HEK293 (cell line): ENCODE data around the gene GALNT8.
A peak's percentile ranks its signal among the peaks of the same experiment; 100 is the strongest.
"Not testable (repeated sequence)": the region's sequence is repeated elsewhere in the genome, so short reads cannot be mapped to it uniquely, and the experiment has no call there.

ENCODE experiments used
- CTCF ChIA-PET: fragments of 350-600 bp; formaldehyde crosslinking; extraction: SDS; loops from one replicate; lab custom pipeline; 2021; ENCODE audit warnings: antibody characterized with exemption; lab: Yijun Ruan, JAX
- POLR2A ChIA-PET: fragments of 300-600 bp; formaldehyde crosslinking; extraction: SDS; loops from one replicate; lab custom pipeline; 2020; ENCODE audit warnings: antibody characterized with exemption, inconsistent platforms; lab: Yijun Ruan, JAX
- H3K27ac ChIP-seq: fragments of 200-500 bp; sonication (Bioruptor generic); 2 replicates; pipeline ENCODE4 v1.5.1; 2014; ENCODE audit warnings: low read depth, low read length, control low read depth, inconsistent platforms; ENCODE audit errors: extremely low read depth
- H3K36me3 ChIP-seq, 2 experiments: fragments of 200-500 bp in 1 of 2; sonication (Bioruptor generic) in 1 of 2; 1 replicate in 1 of 2; 2 replicates in 1 of 2; pipeline ENCODE4 v1.5.1; 2014 to 2017; ENCODE audit warnings: inconsistent platforms in 2 of 2, low read length in 2 of 2; ENCODE audit not compliant: control insufficient read depth in 2 of 2, insufficient read depth in 1 of 2
- H3K4me1 ChIP-seq: fragments of 200-500 bp; sonication (Bioruptor generic); 2 replicates; pipeline ENCODE4 v1.5.1; 2014; ENCODE audit warnings: mild to moderate bottlenecking, low read length, inconsistent platforms; ENCODE audit not compliant: control insufficient read depth, insufficient read depth
- H3K4me3 ChIP-seq: 2 replicates; pipeline ENCODE4 v1.5.1; 2011; ENCODE audit warnings: low read depth, mild to moderate bottlenecking, control low read depth, low read length, moderate library complexity
- H3K9me3 ChIP-seq: fragments of 200-500 bp; sonication (Bioruptor generic); 2 replicates; pipeline ENCODE4 v1.5.1; 2014; ENCODE audit warnings: low read depth, low read length, inconsistent platforms; ENCODE audit not compliant: control insufficient read depth, insufficient read depth
- GLI2 ChIP-seq: fragments of 450-650 bp; formaldehyde crosslinking; IDR thresholded peaks from 2 replicates; pipeline ENCODE4; 2017; ENCODE audit warnings: missing biosample characterization, missing genetic modification characterization, low read depth, borderline replicate concordance
- MYNN ChIP-seq: fragments of 450-650 bp; formaldehyde crosslinking; IDR thresholded peaks from 2 replicates; pipeline ENCODE4 v1.5.1; 2016; ENCODE audit warnings: missing biosample characterization, missing genetic modification characterization, borderline replicate concordance
- ZBTB7A ChIP-seq: fragments of 450-650 bp; formaldehyde crosslinking; IDR thresholded peaks from 2 replicates; pipeline ENCODE4 v1.5.1; 2016; ENCODE audit warnings: low read depth, missing biosample characterization, missing genetic modification characterization
- ZNF2 ChIP-seq: fragments of 450-650 bp; formaldehyde crosslinking; IDR thresholded peaks from 2 replicates; pipeline ENCODE4 v1.5.1; 2016; ENCODE audit warnings: missing biosample characterization, missing genetic modification characterization
- ZNF248 ChIP-seq: fragments of 450-650 bp; formaldehyde crosslinking; IDR thresholded peaks from 2 replicates; pipeline ENCODE4 v1.5.1; 2017; ENCODE audit warnings: missing biosample characterization, missing genetic modification characterization
- ZNF48 ChIP-seq: fragments of 450-650 bp; formaldehyde crosslinking; IDR thresholded peaks from 2 replicates; pipeline ENCODE4 v1.5.1; 2016; ENCODE audit warnings: missing biosample characterization, missing genetic modification characterization
- ZNF521 ChIP-seq: fragments of 450-650 bp; formaldehyde crosslinking; IDR thresholded peaks from 2 replicates; pipeline ENCODE4 v1.5.1; 2017; ENCODE audit warnings: missing biosample characterization, mild to moderate bottlenecking, missing genetic modification characterization
- ZNF530 ChIP-seq: fragments of 450-650 bp; formaldehyde crosslinking; IDR thresholded peaks from 2 replicates; pipeline ENCODE4 v1.5.1; 2016; ENCODE audit warnings: low read depth, missing biosample characterization, missing genetic modification characterization
- ZNF555 ChIP-seq: fragments of 450-650 bp; formaldehyde crosslinking; conservative IDR thresholded peaks from 2 replicates; pipeline ENCODE4 v1.5.1; 2017; ENCODE audit warnings: missing biosample characterization, mild to moderate bottlenecking, missing genetic modification characterization, inconsistent platforms
- ZNF623 ChIP-seq: fragments of 450-650 bp; formaldehyde crosslinking; IDR thresholded peaks from 2 replicates; pipeline ENCODE4 v1.5.1; 2016; ENCODE audit warnings: missing biosample characterization, missing genetic modification characterization
- ZNF670 ChIP-seq: fragments of 450-650 bp; formaldehyde crosslinking; IDR thresholded peaks from 2 replicates; pipeline ENCODE4 v1.5.1; 2016; ENCODE audit warnings: missing biosample characterization, missing genetic modification characterization, low read depth
- ZNF843 ChIP-seq: fragments of 450-650 bp; formaldehyde crosslinking; IDR thresholded peaks from 2 replicates; pipeline ENCODE4 v1.5.1; 2016; ENCODE audit warnings: missing biosample characterization, missing genetic modification characterization
- TF ChIP-seq, protein P1 (sequence below): fragments of 450-650 bp; formaldehyde crosslinking; IDR thresholded peaks from 2 replicates; pipeline ENCODE4 v1.5.1; 2017; ENCODE audit warnings: missing biosample characterization, missing genetic modification characterization
- TF ChIP-seq, protein P2 (sequence below): fragments of 450-650 bp; formaldehyde crosslinking; IDR thresholded peaks from 2 replicates; pipeline ENCODE4 v1.5.1; 2016; ENCODE audit warnings: missing biosample characterization, missing genetic modification characterization

Gene GALNT8

DNA sequence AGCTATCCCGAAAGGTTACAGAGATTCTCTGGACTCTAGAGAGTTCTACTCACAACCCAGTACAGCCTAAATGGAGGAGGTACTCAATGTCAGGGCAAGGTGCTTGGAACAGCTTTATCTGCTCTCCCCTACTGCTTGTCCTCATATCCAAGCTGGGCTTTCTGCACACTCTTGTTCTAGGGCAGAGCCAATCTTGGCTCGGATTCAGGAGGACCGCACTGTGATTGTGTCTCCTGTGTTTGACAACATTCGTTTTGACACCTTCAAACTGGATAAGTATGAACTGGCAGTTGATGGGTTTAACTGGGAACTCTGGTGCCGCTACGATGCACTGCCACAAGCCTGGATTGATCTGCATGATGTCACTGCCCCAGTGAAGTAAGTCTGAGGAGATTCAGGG, 25.0 kb downstream of the GALNT8 start:
- TF ChIP-seq ZNF530 (no peak), ZNF623 (no peak), ZNF521 (tag by site-specific recombination) (no peak)
- TF ChIP-seq, protein P1, sequence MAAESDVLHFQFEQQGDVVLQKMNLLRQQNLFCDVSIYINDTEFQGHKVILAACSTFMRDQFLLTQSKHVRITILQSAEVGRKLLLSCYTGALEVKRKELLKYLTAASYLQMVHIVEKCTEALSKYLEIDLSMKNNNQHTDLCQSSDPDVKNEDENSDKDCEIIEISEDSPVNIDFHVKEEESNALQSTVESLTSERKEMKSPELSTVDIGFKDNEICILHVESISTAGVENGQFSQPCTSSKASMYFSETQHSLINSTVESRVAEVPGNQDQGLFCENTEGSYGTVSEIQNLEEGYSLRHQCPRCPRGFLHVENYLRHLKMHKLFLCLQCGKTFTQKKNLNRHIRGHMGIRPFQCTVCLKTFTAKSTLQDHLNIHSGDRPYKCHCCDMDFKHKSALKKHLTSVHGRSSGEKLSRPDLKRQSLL (tag by site-specific recombination): no peak
- Histone ChIP-seq H3K4me1 (no peaks in the 10 kb centered on the region), H3K36me3 (no peaks in the 10 kb centered on the region), H3K27ac (no peak overlapping the region), H3K4me3 (no peak overlapping the region), H3K9me3 (no peaks in the 10 kb centered on the region)
- CTCF ChIA-PET: interaction anchor here (1.2 kb wide), 1 partner anchor 12 kb away, joined by 4 read pairs; no protein-coding TSS in a partner anchor
- POLR2A ChIA-PET: no interaction called here

DNA sequence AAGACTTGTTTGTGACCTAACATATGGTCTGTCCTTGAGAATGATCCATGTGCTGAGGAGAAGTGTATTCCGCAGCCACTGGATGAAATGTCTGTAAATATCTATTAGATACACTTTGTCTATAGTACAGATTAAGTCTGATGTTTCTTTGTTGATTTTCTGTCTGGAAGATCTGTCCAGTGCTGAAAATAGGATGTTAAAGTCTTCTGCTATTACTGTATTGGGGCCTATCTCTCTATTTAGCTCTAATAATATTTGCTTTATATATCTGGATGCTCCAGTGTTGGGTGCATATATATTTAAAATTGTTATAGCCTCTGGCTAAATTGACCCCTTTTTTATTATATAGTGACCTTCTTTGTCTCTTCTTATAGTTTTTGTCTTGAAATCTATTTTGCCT, 31.5 kb downstream of the GALNT8 start:
- POLR2A ChIA-PET, H3K36me3 ChIP-seq, H3K4me3 ChIP-seq, H3K4me1 ChIP-seq, CTCF ChIA-PET, H3K27ac ChIP-seq, H3K9me3 ChIP-seq: not testable (repeated sequence)
- TF ChIP-seq, protein P2, sequence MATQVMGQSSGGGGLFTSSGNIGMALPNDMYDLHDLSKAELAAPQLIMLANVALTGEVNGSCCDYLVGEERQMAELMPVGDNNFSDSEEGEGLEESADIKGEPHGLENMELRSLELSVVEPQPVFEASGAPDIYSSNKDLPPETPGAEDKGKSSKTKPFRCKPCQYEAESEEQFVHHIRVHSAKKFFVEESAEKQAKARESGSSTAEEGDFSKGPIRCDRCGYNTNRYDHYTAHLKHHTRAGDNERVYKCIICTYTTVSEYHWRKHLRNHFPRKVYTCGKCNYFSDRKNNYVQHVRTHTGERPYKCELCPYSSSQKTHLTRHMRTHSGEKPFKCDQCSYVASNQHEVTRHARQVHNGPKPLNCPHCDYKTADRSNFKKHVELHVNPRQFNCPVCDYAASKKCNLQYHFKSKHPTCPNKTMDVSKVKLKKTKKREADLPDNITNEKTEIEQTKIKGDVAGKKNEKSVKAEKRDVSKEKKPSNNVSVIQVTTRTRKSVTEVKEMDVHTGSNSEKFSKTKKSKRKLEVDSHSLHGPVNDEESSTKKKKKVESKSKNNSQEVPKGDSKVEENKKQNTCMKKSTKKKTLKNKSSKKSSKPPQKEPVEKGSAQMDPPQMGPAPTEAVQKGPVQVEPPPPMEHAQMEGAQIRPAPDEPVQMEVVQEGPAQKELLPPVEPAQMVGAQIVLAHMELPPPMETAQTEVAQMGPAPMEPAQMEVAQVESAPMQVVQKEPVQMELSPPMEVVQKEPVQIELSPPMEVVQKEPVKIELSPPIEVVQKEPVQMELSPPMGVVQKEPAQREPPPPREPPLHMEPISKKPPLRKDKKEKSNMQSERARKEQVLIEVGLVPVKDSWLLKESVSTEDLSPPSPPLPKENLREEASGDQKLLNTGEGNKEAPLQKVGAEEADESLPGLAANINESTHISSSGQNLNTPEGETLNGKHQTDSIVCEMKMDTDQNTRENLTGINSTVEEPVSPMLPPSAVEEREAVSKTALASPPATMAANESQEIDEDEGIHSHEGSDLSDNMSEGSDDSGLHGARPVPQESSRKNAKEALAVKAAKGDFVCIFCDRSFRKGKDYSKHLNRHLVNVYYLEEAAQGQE (tag by site-specific recombination): peak; percentile 83

DNA sequence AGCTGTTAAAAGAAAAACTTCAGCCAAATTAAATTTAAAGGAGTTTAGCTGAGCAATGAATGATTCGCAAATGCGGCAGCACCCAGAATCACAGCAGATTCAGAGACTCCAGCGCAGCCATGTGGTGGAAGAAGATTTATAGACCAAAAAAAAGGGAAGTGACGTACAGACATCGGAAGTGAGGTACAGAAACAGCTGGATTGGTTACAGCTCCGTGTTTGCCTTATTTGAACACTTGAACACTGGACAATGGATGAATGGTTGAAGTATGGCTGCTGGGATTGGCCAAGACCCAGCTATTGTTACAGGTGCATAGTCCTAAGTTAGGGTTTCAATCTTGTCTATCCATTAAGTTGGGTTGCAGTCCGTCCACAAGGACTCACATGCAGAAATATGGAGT, 42.6 kb downstream of the GALNT8 start:
- no peaks in the 10 kb centered on the region for H3K36me3 ChIP-seq
- H3K9me3 ChIP-seq: no peaks in the 10 kb centered on the region
- no peak for TF ChIP-seq ZNF248
- no peak for TF ChIP-seq ZNF843 (tag by site-specific recombination)
- no peak for TF ChIP-seq ZNF2 (tag by site-specific recombination)
- TF ChIP-seq, all 188 proteins: peak for 0
- ChIA-PET CTCF (interaction anchor here (0.8 kb wide), 1 partner anchor 183 kb away, joined by 5 read pairs; no protein-coding TSS in a partner anchor), POLR2A (no interaction called here)
- Histone ChIP-seq H3K4me3 (no peak overlapping the region), H3K4me1 (no peaks in the 10 kb centered on the region), H3K27ac (no peak overlapping the region)

DNA sequence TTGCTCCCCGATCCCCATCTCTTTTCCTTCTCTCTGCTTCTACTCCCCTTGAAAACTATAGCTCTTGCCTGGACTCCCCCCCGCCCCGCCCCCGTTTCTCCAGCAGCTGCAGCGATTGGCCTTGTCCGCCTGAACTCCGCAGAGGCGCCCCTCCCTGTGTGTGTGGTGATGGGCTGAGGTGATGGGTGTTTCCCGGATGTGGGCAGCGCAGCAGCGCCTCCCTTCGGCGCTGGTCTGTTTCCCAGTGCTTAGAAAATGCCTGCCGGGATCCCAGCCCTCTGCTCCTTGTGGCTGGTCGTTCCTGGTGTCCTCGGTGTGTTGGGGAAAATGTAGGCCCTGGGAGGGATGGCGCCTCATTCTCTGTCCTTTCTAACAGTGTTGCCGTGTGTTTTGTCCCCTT, 43.3 kb downstream of the GALNT8 start:
- Histone ChIP-seq H3K4me3 (no peak overlapping the region), H3K4me1 (no peaks in the 10 kb centered on the region), H3K27ac (no peak overlapping the region), H3K36me3 (no peaks in the 10 kb centered on the region), H3K9me3 (no peaks in the 10 kb centered on the region)
- POLR2A ChIA-PET: no interaction called here
- no peak for TF ChIP-seq ZNF555 (tag by site-specific recombination)
- no peak for TF ChIP-seq GLI2 (tag by site-specific recombination)
- TF ChIP-seq ZBTB7A (tag by site-specific recombination): no peak
- no peak for TF ChIP-seq ZNF48 (tag by site-specific recombination)
- TF ChIP-seq ZNF670 (tag by site-specific recombination): no peak
- TF ChIP-seq ZNF530: no peak
- TF ChIP-seq MYNN: no peak
- CTCF ChIA-PET: interaction anchor here (0.8 kb wide), 1 partner anchor 184 kb away, joined by 5 read pairs; no protein-coding TSS in a partner anchor
